H9 (cell line): ENCODE data around the gene MED29. TPM values are rescaled to one million over a fixed set of nuclear protein-coding genes. Genes with fewer than 3 reads are reported as not detected.

Source experiments
- DNase-seq: peaks from one replicate; pipeline ENCODE4 v3.0.0-alpha.2; 2017
- H2AFZ ChIP-seq: one replicate; pipeline ENCODE4 v1.6.1; 2013; ENCODE audit warnings: mild to moderate bottlenecking, low read length, control low read depth, moderate library complexity
- H2AK5ac ChIP-seq: 2 replicates; pipeline ENCODE4 v1.6.1; 2013; ENCODE audit warnings: low read length, control low read depth, mixed read lengths; ENCODE audit not compliant: insufficient read length
- H2BK120ac ChIP-seq: one replicate; pipeline ENCODE4 v1.6.1; 2013; ENCODE audit warnings: low read depth, mild to moderate bottlenecking, low read length, control low read depth, inconsistent platforms; ENCODE audit not compliant: poor library complexity, severe bottlenecking
- H2BK12ac ChIP-seq: 2 replicates; pipeline ENCODE4 v1.6.1; 2013; ENCODE audit warnings: low read length, control low read depth, mixed read lengths, low read depth; ENCODE audit not compliant: insufficient read length
- H2BK15ac ChIP-seq: 2 replicates; pipeline ENCODE4 v1.6.1; 2013; ENCODE audit warnings: low read depth, low read length, control low read depth
- H2BK20ac ChIP-seq: one replicate; pipeline ENCODE4 v1.6.1; 2013; ENCODE audit warnings: low read depth, mild to moderate bottlenecking, low read length, control low read depth, inconsistent platforms; ENCODE audit not compliant: poor library complexity, severe bottlenecking
- H2BK5ac ChIP-seq: 2 replicates; pipeline ENCODE4 v1.6.1; 2013; ENCODE audit warnings: low read length, control low read depth, mixed read lengths; ENCODE audit not compliant: insufficient read length
- H3K14ac ChIP-seq: 2 replicates; pipeline ENCODE4 v1.6.1; 2013; ENCODE audit warnings: low read length, control low read depth; ENCODE audit not compliant: insufficient read depth
- H3K18ac ChIP-seq: 2 replicates; pipeline ENCODE4 v1.6.1; 2013; ENCODE audit warnings: low read depth, mild to moderate bottlenecking, mixed read lengths, low read length, control low read depth; ENCODE audit not compliant: insufficient read length
- H3K23ac ChIP-seq: 2 replicates; pipeline ENCODE4 v1.6.1; 2013; ENCODE audit warnings: low read length, control low read depth, mixed read lengths, low read depth; ENCODE audit not compliant: insufficient read length
- H3K23me2 ChIP-seq: 2 replicates; pipeline ENCODE4 v1.6.1; 2013; ENCODE audit warnings: low read depth, mild to moderate bottlenecking, mixed read lengths, low read length, control low read depth; ENCODE audit not compliant: insufficient read length, poor library complexity, severe bottlenecking
- H3K27ac ChIP-seq: 2 replicates; pipeline ENCODE4 v1.5.1; 2013; ENCODE audit warnings: low read length, control low read depth, mixed read lengths, low read depth; ENCODE audit not compliant: insufficient read length
- H3K27me3 ChIP-seq: 2 replicates; pipeline ENCODE4 v1.6.1; 2013; ENCODE audit warnings: low read length, control low read depth, inconsistent platforms; ENCODE audit not compliant: insufficient read depth
- H3K4ac ChIP-seq: 2 replicates; pipeline ENCODE4 v1.6.1; 2013; ENCODE audit warnings: low read depth, mild to moderate bottlenecking, control low read depth, inconsistent platforms, low read length, moderate library complexity
- H3K4me1 ChIP-seq: 2 replicates; pipeline ENCODE4 v1.6.1; 2013; ENCODE audit warnings: low read length, control low read depth, inconsistent platforms; ENCODE audit not compliant: insufficient read depth
- H3K4me2 ChIP-seq: 2 replicates; pipeline ENCODE4 v1.6.1; 2013; ENCODE audit warnings: low read length, control low read depth, mixed read lengths; ENCODE audit not compliant: insufficient read length, insufficient read depth
- H3K56ac ChIP-seq: 2 replicates; pipeline ENCODE4 v1.6.1; 2013; ENCODE audit warnings: low read depth, mild to moderate bottlenecking, mixed read lengths, low read length, control low read depth; ENCODE audit not compliant: insufficient read length
- H3K79me1 ChIP-seq: 2 replicates; pipeline ENCODE4 v1.6.1; 2013; ENCODE audit warnings: low read depth, mild to moderate bottlenecking, moderate library complexity, low read length, control low read depth, inconsistent platforms; ENCODE audit not compliant: insufficient read depth, poor library complexity, severe bottlenecking
- H3K79me2 ChIP-seq: 2 replicates; pipeline ENCODE4 v1.6.1; 2013; ENCODE audit warnings: low read length, control low read depth, inconsistent platforms; ENCODE audit not compliant: insufficient read depth
- H3K9ac ChIP-seq: 2 replicates; pipeline ENCODE4 v1.6.1; 2013; ENCODE audit warnings: low read length, control low read depth, mixed read lengths; ENCODE audit not compliant: insufficient read length; ENCODE audit errors: extremely low read depth
- H3K9me3 ChIP-seq: one replicate; pipeline ENCODE4 v1.6.1; 2013; ENCODE audit warnings: low read depth, low read length, inconsistent platforms; ENCODE audit not compliant: control insufficient read depth
- H3T11ph ChIP-seq: one replicate; pipeline ENCODE4 v1.6.1; 2013; ENCODE audit warnings: mild to moderate bottlenecking, low read length, control low read depth, inconsistent platforms
- H4K20me1 ChIP-seq: one replicate; pipeline ENCODE4 v1.6.1; 2013; ENCODE audit not compliant: control insufficient read depth, insufficient read length, insufficient read depth
- H4K5ac ChIP-seq: 2 replicates; pipeline ENCODE4 v1.6.1; 2013; ENCODE audit warnings: low read depth, mild to moderate bottlenecking, mixed read lengths, low read length, control low read depth; ENCODE audit not compliant: insufficient read length
- H4K8ac ChIP-seq: replicated peaks from 2 replicates; pipeline ENCODE4 v1.6.1; 2013; ENCODE audit warnings: low read length, control low read depth, mixed read lengths, low read depth; ENCODE audit not compliant: insufficient read length
- H4K91ac ChIP-seq: 2 replicates; pipeline ENCODE4 v1.6.1; 2013; ENCODE audit warnings: low read depth, mild to moderate bottlenecking, moderate library complexity, mixed read lengths, low read length, control low read depth; ENCODE audit not compliant: insufficient read length
- H3K27ac Mint-ChIP-seq, 3 experiments: 2 replicates in 2 of 3; 3 replicates in 1 of 3; pipeline ENCODE4 v1.8.0; 2020 to 2021; ENCODE audit warnings: mixed read lengths in 3 of 3, mild to moderate bottlenecking in 1 of 3, moderate library complexity in 1 of 3
- H3K27me3 Mint-ChIP-seq: 2 replicates; pipeline ENCODE4 v1.8.0; 2021; ENCODE audit warnings: low read depth, mild to moderate bottlenecking, moderate library complexity, mixed read lengths
- H3K36me3 Mint-ChIP-seq, 3 experiments: 2 replicates in 2 of 3; 3 replicates in 1 of 3; pipeline ENCODE4 v1.8.0; 2020 to 2021; ENCODE audit warnings: low read depth in 3 of 3, mixed read lengths in 3 of 3; ENCODE audit not compliant: insufficient read depth in 1 of 3
- H3K4me1 Mint-ChIP-seq, 2 experiments: 2 replicates each; pipeline ENCODE4 v1.8.0; 2020; ENCODE audit warnings: mixed read lengths in 2 of 2
- H3K4me3 Mint-ChIP-seq, 2 experiments: 2 replicates in 1 of 2; 3 replicates in 1 of 2; pipeline ENCODE4 v1.8.0; 2020 to 2021; ENCODE audit warnings: mild to moderate bottlenecking in 2 of 2, mixed read lengths in 2 of 2, moderate library complexity in 1 of 2
- H3K9me3 Mint-ChIP-seq, 2 experiments: 2 replicates in 1 of 2; 3 replicates in 1 of 2; pipeline ENCODE4 v1.8.0; 2020; ENCODE audit warnings: mild to moderate bottlenecking in 2 of 2, mixed read lengths in 2 of 2, moderate library complexity in 1 of 2
- WGBS: extraction: QIAGEN DNeasy Blood & Tissue Kit; methylation state at CpG from one replicate; pipeline ENCODE4 v1.1.7; 2013; ENCODE audit warnings: missing lambda C conversion rate, low lambda C conversion rate, mixed read lengths; ENCODE audit not compliant: insufficient read length; ENCODE audit errors: extremely low coverage; 5-methylcytosine and 5-hydroxymethylcytosine counted together
- total RNA-seq: library from RNA; stranded (reverse); gene quantifications from 2 replicates; pipeline ENCODE4 v1.2.1, GENCODE V29; 2021
- TF ChIP-seq, protein P1 (sequence below): fragments of 200-600 bp; sonication (generic); conservative IDR thresholded peaks from 3 replicates; pipeline ENCODE4 v1.8.0; 2021; ENCODE audit warnings: antibody characterized with exemption, mild to moderate bottlenecking

MED29 gene
- total RNA-seq, 1 experiment from 2014 or later: 48.3 TPM

GRCh38 chr19:39413911-39414608 is 22.9 kb downstream of the MED29 start:
- Histone ChIP-seq H3K18ac (peak overlapping the region; percentile 57), H2AK5ac (no peak overlapping the region), H3K23ac (no peak overlapping the region), H3K14ac (peak overlapping the region; percentile 74; the same call in 1 of the 2 replicates), H3K9me3 (no peaks in the 10 kb centered on the region), H3K27me3 (no peaks in the 10 kb centered on the region), H3K4me1 (peaks cover 4% of the 10 kb centered on the region; the same call in 1 of the 2 replicates), H3T11ph (no peak overlapping the region), H3K27ac (no peak overlapping the region), H2BK15ac (no peak overlapping the region), H3K79me1 (peaks cover 6% of the 10 kb centered on the region), H2BK120ac (peak overlapping the region; percentile 28), H2BK20ac (no peak overlapping the region), H2AFZ (no peak overlapping the region), H3K4ac (no peak overlapping the region), H4K20me1 (peaks cover 2% of the 10 kb centered on the region), H3K4me2 (peak overlapping the region; percentile 89), H3K56ac (no peak overlapping the region), H3K23me2 (peaks cover 7% of the 10 kb centered on the region), H4K5ac (no peak overlapping the region), H3K9ac (peak overlapping the region; percentile 63), H2BK5ac (no peak overlapping the region), H4K8ac (no peak overlapping the region), H4K91ac (no peak overlapping the region), H3K79me2 (peaks cover 6% of the 10 kb centered on the region; the same call in 1 of the 2 replicates), H2BK12ac (no peak overlapping the region)
- H3K4me1 Mint-ChIP-seq: peaks cover 29 to 37% of the 10 kb centered on the region in 2 experiments
- no peak for DNase-seq
- peaks cover 15 to 48% (median 33%) of the 10 kb centered on the region in 3 experiments for H3K36me3 Mint-ChIP-seq
- TF ChIP-seq, protein P1, sequence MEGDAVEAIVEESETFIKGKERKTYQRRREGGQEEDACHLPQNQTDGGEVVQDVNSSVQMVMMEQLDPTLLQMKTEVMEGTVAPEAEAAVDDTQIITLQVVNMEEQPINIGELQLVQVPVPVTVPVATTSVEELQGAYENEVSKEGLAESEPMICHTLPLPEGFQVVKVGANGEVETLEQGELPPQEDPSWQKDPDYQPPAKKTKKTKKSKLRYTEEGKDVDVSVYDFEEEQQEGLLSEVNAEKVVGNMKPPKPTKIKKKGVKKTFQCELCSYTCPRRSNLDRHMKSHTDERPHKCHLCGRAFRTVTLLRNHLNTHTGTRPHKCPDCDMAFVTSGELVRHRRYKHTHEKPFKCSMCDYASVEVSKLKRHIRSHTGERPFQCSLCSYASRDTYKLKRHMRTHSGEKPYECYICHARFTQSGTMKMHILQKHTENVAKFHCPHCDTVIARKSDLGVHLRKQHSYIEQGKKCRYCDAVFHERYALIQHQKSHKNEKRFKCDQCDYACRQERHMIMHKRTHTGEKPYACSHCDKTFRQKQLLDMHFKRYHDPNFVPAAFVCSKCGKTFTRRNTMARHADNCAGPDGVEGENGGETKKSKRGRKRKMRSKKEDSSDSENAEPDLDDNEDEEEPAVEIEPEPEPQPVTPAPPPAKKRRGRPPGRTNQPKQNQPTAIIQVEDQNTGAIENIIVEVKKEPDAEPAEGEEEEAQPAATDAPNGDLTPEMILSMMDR: peak; percentile 25; the same call in 1 of the 3 replicates
- peaks cover 1% of the 10 kb centered on the region; the same call in 1 of the 2 replicates for H3K27me3 Mint-ChIP-seq
- H3K9me3 Mint-ChIP-seq: no peaks in the 10 kb centered on the region; a peak in 1 of 5 replicates
- peak overlapping the region; percentile 96 to 97 for H3K4me3 Mint-ChIP-seq
- peak overlapping the region; percentile 95 to 96 (median 96) for H3K27ac Mint-ChIP-seq
- WGBS: no CpG with 5 or more reads among the region's 18 CpGs
